Fibroblast of lung (primary cell): ENCODE measurements around the gene SPEF1. TPM values are rescaled to one million over a fixed set of nuclear protein-coding genes. Genes with fewer than 3 reads are reported as not detected.

ENCODE experiments used
- DNase-seq, 2 donors: peaks; one replicate each; pipeline versions ENCODE4 v3.0.0 to v3.0.0-alpha.2; 2010; ENCODE audit warnings: low read depth in 2 of 2
- H2AFZ ChIP-seq: 2 replicates; pipeline ENCODE4 v1.5.1; 2012; ENCODE audit warnings: low read length, control low read depth, inconsistent platforms
- H3K27ac ChIP-seq: 2 replicates; pipeline ENCODE4 v1.5.1; 2011; ENCODE audit warnings: low read length, control low read depth; ENCODE audit not compliant: insufficient read depth
- H3K27me3 ChIP-seq: 2 replicates; pipeline ENCODE4 v1.5.1; 2011; ENCODE audit warnings: mild to moderate bottlenecking, low read length; ENCODE audit not compliant: control insufficient read depth, insufficient read depth
- H3K36me3 ChIP-seq: 2 replicates; pipeline ENCODE4 v1.5.1; 2011; ENCODE audit warnings: low read length; ENCODE audit not compliant: control insufficient read depth, insufficient read depth
- H3K4me1 ChIP-seq: 2 replicates; pipeline ENCODE4 v1.5.1; 2011; ENCODE audit warnings: low read length; ENCODE audit not compliant: control insufficient read depth, insufficient read depth; ENCODE audit errors: extremely low read depth
- H3K4me2 ChIP-seq: 2 replicates; pipeline ENCODE4 v1.5.1; 2011; ENCODE audit warnings: low read length, control low read depth; ENCODE audit not compliant: insufficient read depth; ENCODE audit errors: extremely low read depth
- H3K4me3 ChIP-seq, 4 experiments: fragments of 200-600 bp in 1 of 4; sonication (generic) in 1 of 4; replicated peaks in 1 of 4; 2 replicates each; pipeline ENCODE4 v1.5.1; 2011 to 2016; ENCODE audit warnings: low read length in 4 of 4, low read depth in 3 of 4, mild to moderate bottlenecking in 3 of 4, control low read depth in 2 of 4, inconsistent platforms in 1 of 4, mixed read lengths in 1 of 4; ENCODE audit not compliant: insufficient read depth in 1 of 4; ENCODE audit errors: control extremely low read depth in 1 of 4
- H3K79me2 ChIP-seq: 2 replicates; pipeline ENCODE4 v1.5.1; 2012; ENCODE audit warnings: mild to moderate bottlenecking, low read length, inconsistent platforms; ENCODE audit not compliant: control insufficient read depth, insufficient read depth
- H3K9ac ChIP-seq: 2 replicates; pipeline ENCODE4 v1.5.1; 2011; ENCODE audit warnings: mild to moderate bottlenecking, low read length, control low read depth; ENCODE audit not compliant: insufficient read depth
- H3K9me3 ChIP-seq: 2 replicates; pipeline ENCODE4 v1.5.1; 2012; ENCODE audit warnings: low read depth, low read length; ENCODE audit not compliant: control insufficient read depth, insufficient read depth
- H4K20me1 ChIP-seq: 2 replicates; pipeline ENCODE4 v1.5.1; 2011; ENCODE audit warnings: low read length; ENCODE audit not compliant: control insufficient read depth, insufficient read depth; ENCODE audit errors: extremely low read depth
- EZH2 ChIP-seq: IDR thresholded peaks from 2 replicates; pipeline ENCODE4 v1.5.1; 2012; ENCODE audit warnings: low read length, control low read depth, mild to moderate bottlenecking; ENCODE audit errors: missing control alignments
- polyA plus RNA-seq, 2 donors: library from polyadenylated mRNA; depleted of rRNA in 1 of 2; stranded (reverse) in 1 of 2; unstranded in 1 of 2; fragments of >200 nt; gene quantifications; 2 replicates each; pipeline ENCODE4 v1.2.1, GENCODE V29; 2011 to 2012; ENCODE audit warnings: missing spikeins in 1 of 2
- total RNA-seq: library from RNA; depleted of rRNA; stranded (reverse); fragments of >200 nt; gene quantifications from 2 replicates; pipeline ENCODE4 v1.2.1, GENCODE V29; 2014
- TF ChIP-seq, protein P1 (sequence below), 2 donors: IDR thresholded peaks in 1 of 2; conservative IDR thresholded peaks in 1 of 2; 1 replicate in 1 of 2; 2 replicates in 1 of 2; pipeline ENCODE4 v1.5.1; 2011 to 2012; ENCODE audit warnings: low read length in 2 of 2, control low read depth in 1 of 2, inconsistent platforms in 1 of 2, low read depth in 1 of 2, mild to moderate bottlenecking in 1 of 2

SPEF1 gene
- total and polyA plus RNA-seq, 2 donors (not counting 1 experiment from before 2014, with no cell fraction given), result 0.07 to 0.17 TPM

DNA sequence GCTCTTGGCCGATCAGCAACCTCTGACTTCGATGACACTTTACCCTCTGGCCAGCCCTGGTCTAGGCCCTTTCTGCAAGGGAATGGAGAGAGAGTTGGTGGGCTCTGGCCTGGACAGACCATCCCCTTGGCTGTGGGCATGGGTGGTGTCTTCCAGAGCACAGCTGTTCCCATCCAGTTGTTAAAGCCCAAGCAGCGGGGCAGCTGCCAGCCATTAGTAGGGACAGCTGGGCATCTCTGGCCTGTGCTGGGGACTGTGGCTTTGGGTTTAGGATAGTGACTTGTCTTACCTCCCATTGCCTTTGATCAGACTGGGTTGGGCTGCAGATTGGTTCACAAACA, 17.6 kb upstream of the SPEF1 start:
- Histone ChIP-seq H2AFZ (no peak overlapping the region), H3K4me3 (peak overlapping the region in 3 of 4 experiments; percentile 78 to 97 (median 95)), H3K79me2 (peaks cover 61% of the 10 kb centered on the region), H3K4me1 (peaks cover 26% of the 10 kb centered on the region), H4K20me1 (no peaks in the 10 kb centered on the region), H3K36me3 (peaks cover 46% of the 10 kb centered on the region), H3K27me3 (no peaks in the 10 kb centered on the region), H3K9ac (no peak overlapping the region), H3K9me3 (no peaks in the 10 kb centered on the region), H3K27ac (peak overlapping the region; percentile 58), H3K4me2 (peak overlapping the region; percentile 60)
- TF ChIP-seq, protein P1, sequence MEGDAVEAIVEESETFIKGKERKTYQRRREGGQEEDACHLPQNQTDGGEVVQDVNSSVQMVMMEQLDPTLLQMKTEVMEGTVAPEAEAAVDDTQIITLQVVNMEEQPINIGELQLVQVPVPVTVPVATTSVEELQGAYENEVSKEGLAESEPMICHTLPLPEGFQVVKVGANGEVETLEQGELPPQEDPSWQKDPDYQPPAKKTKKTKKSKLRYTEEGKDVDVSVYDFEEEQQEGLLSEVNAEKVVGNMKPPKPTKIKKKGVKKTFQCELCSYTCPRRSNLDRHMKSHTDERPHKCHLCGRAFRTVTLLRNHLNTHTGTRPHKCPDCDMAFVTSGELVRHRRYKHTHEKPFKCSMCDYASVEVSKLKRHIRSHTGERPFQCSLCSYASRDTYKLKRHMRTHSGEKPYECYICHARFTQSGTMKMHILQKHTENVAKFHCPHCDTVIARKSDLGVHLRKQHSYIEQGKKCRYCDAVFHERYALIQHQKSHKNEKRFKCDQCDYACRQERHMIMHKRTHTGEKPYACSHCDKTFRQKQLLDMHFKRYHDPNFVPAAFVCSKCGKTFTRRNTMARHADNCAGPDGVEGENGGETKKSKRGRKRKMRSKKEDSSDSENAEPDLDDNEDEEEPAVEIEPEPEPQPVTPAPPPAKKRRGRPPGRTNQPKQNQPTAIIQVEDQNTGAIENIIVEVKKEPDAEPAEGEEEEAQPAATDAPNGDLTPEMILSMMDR (conservative IDR thresholded peaks at IDR 0.05 in 1 of 2, IDR thresholded peaks at IDR 0.05 in 1 of 2; ENCODE audit: low read depth in 1 of 2, low read length in 2 of 2), result no peak
- TF ChIP-seq EZH2, result no peak
- DNase-seq, result no peak

DNA sequence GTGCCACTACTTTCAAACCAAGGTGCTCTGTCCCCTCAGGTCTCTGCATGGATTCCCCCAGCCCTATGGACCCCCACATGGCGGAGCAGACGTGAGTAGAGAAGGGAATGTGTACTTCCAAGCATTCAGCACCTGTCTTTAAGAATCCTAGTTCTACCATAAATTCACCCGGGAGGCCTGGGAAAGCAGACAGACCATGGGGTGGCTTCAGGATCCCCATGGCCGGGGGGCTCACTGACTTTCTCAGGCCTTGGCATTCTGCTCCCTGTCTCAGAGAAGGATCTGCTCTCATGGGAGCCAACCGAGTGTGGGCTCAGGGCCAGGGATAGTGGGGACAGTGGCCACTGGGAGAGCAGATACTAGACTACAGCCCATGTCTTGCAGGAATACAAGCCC, 17.1 kb upstream of the SPEF1 start:
- Histone ChIP-seq H3K9ac (no peak overlapping the region), H3K79me2 (peaks cover 57% of the 10 kb centered on the region), H3K4me2 (peak overlapping the region; percentile 60), H3K4me3 (peak overlapping the region; percentile 67 to 97 (median 86)), H3K27me3 (no peaks in the 10 kb centered on the region), H2AFZ (no peak overlapping the region), H4K20me1 (no peaks in the 10 kb centered on the region), H3K36me3 (peaks cover 40% of the 10 kb centered on the region), H3K27ac (peak overlapping the region; percentile 58), H3K9me3 (no peaks in the 10 kb centered on the region), H3K4me1 (peaks cover 23% of the 10 kb centered on the region)
- TF ChIP-seq, protein P1 (conservative IDR thresholded peaks at IDR 0.05 in 1 of 2, IDR thresholded peaks at IDR 0.05 in 1 of 2; ENCODE audit: low read depth in 1 of 2, low read length in 2 of 2), result no peak
- no peak for TF ChIP-seq EZH2
- no peak for DNase-seq

DNA sequence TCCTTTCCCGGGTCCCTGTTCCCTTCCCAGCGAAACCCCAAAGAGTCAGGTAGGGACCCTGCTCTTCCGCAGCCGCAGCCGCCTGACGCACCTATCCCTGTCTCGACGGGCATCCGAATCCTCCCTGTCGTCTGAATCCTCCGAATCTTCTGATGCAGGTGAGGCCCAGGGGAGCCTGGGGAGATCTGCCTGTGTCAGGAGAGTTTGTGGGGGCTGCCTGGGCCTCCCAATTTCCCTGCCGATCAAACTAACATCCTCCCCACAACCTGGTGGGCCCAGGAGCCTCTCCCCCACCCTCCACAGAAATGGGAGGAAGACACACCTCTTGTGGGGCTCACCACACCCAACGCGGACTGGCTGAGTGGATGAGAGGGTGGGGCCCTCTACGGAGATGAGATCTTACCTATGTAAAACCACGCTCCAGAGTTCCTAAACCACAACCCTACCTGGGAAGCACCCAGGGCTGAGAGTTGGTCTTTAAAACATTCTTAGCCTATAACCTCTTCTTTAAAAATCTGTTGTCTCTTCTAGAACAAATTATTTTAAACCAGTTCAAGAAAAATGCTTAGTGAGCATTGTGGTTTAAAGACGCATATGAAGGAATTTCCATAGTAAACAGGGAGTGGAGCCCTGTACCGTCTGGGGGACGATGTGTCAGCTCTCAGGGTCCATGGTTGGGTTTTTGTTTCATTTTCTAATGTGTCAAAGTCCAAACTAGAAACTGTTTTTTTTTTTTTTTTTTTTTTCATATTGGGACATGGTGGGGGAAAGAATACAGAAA, 16.5 kb upstream of the SPEF1 start:
- TF ChIP-seq EZH2, result no peak
- TF ChIP-seq, protein P1 (conservative IDR thresholded peaks at IDR 0.05 in 1 of 2, IDR thresholded peaks at IDR 0.05 in 1 of 2; ENCODE audit: low read depth in 1 of 2, low read length in 2 of 2), result no peak
- Histone ChIP-seq H3K4me3 (peak overlapping the region; percentile 67 to 97 (median 86)), H3K4me2 (peak overlapping the region; percentile 60), H4K20me1 (no peaks in the 10 kb centered on the region), H3K4me1 (peaks cover 23% of the 10 kb centered on the region), H2AFZ (no peak overlapping the region), H3K27ac (peak overlapping the region; percentile 78), H3K9me3 (no peaks in the 10 kb centered on the region), H3K36me3 (peaks cover 36% of the 10 kb centered on the region), H3K27me3 (no peaks in the 10 kb centered on the region), H3K9ac (peak overlapping the region; percentile 45), H3K79me2 (peaks cover 56% of the 10 kb centered on the region)
- peak; percentile 36 to 55 for DNase-seq
